Measurements from ENCODE around the gene BCOR.

DNA sequence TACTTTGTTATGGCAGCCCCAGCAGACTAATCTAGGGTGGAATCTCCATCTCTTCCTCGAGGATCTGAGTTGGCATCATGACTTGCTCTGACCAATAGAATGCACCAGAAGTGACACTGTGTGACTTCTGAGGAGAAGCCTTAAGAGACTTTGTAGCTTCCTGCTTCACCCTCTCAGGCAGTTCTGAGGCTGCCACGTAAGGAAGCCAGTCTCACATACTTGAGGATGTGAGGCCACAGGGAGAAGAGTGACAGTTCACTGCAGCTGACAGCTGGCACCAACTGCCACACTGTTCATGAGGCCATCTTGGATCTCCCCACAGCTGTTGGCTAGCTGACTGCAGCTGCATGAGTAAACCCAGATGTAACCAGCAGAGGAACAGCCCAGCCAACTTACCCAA, 29.3 kb upstream of the BCOR start:
- no peak for TF ChIP-seq EZH2 (IDR thresholded peaks at IDR 0.05; ENCODE audit: low read depth)
- no peak for TF ChIP-seq CTCF (conservative IDR thresholded peaks at IDR 0.05)

Data from PC-9 (cell line).